Fibroblast of villous mesenchyme (primary cell): ENCODE data around the gene JUN. TPM values are rescaled to one million over a fixed set of nuclear protein-coding genes. Genes with fewer than 3 reads are reported as not detected.

Experiments used
- DNase-seq: peaks from one replicate; pipeline ENCODE4 v3.0.0-alpha.2; 2010; ENCODE audit warnings: low read depth
- H3K4me3 ChIP-seq: 2 replicates; pipeline ENCODE4 v1.5.1; 2011; ENCODE audit warnings: low read depth, mild to moderate bottlenecking, low read length
- total RNA-seq: library from RNA; depleted of rRNA; stranded (reverse); fragments of >200 nt; gene quantifications from 2 replicates; pipeline ENCODE4 v1.2.3, GENCODE V29; 2012
- TF ChIP-seq, protein P1 (sequence below): IDR thresholded peaks from 2 replicates; pipeline ENCODE4 v1.5.1; 2012; ENCODE audit warnings: low read depth, mild to moderate bottlenecking, low read length; ENCODE audit not compliant: insufficient read depth

Gene JUN
- total RNA-seq, 1 donor: 84.6 TPM

GRCh38 chr1:58823481-58824010 lies 39.7 kb upstream of the JUN start:
- H3K4me3 ChIP-seq: no peak overlapping the region
- peak; percentile 93 for DNase-seq
- TF ChIP-seq, protein P1, sequence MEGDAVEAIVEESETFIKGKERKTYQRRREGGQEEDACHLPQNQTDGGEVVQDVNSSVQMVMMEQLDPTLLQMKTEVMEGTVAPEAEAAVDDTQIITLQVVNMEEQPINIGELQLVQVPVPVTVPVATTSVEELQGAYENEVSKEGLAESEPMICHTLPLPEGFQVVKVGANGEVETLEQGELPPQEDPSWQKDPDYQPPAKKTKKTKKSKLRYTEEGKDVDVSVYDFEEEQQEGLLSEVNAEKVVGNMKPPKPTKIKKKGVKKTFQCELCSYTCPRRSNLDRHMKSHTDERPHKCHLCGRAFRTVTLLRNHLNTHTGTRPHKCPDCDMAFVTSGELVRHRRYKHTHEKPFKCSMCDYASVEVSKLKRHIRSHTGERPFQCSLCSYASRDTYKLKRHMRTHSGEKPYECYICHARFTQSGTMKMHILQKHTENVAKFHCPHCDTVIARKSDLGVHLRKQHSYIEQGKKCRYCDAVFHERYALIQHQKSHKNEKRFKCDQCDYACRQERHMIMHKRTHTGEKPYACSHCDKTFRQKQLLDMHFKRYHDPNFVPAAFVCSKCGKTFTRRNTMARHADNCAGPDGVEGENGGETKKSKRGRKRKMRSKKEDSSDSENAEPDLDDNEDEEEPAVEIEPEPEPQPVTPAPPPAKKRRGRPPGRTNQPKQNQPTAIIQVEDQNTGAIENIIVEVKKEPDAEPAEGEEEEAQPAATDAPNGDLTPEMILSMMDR: no peak

GRCh38 chr1:58821309-58821708 lies 37.5 kb upstream of the JUN start:
- no peak for DNase-seq
- TF ChIP-seq, protein P1: no peak
- H3K4me3 ChIP-seq: no peak overlapping the region

DNA sequence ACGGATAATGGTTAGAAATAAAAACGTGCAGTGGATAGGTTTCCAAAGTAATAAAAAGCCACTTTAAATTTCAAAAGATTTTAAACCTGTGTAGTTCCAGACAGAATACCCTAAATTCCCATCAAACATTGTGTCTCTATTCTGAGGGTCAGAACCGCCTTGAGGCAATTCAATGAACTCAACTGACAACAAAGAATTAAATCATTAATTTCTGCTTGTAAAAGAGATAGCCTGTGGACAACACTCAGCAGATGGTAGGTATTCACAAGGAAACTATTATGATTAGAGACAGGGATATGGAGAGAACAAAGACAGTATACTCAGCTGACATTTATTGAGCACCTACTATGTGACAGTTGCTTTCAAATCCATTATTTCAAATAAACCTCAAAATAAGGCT lies 35.1 kb upstream of the JUN start:
- TF ChIP-seq, protein P1: no peak
- DNase-seq: no peak
- H3K4me3 ChIP-seq: no peak overlapping the region

DNA sequence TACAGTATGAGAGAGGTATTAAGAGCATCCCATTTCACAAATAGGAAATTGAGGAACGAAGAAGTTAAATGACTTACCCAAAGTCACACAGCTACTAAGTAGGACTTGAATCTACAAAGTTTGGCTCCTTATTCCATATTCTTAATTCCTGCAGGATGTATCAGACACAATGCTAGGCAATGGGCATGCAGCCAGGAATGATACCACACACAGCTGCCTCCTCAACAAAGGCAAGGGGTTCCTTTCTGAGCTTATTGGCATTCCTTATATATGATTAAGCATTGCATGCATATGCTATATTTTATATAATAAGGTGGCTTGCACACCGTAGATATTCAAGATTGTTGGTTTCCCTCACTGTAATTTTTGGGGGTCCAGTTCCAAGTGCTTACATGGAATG lies 34.2 kb upstream of the JUN start:
- TF ChIP-seq, protein P1: no peak
- peak; percentile 63 for DNase-seq

DNA sequence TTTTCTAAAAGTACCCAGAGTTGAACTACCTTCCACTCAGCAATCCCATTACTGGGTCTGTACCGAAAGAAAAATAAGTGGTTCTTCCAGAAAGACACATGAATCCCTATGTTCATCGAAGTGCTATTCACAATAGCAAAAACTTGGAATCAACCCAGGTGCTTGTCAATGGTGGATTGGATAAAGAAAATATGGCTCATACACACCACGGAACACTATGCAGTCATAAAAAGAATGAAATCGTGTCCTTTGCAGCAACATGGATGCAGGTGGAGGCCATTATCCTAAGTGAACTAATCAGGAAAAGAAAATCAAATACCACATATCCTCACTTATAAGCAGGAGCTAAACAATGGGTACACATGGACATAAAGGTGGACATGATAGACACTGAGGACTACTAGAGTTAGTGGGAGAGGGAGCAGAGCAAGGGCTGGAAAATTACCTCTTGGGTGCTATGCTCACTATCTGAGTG lies 32.9 kb upstream of the JUN start:
- H3K4me3 ChIP-seq: peak overlapping the region; percentile 9
- TF ChIP-seq, protein P1: no peak
- DNase-seq: no peak

More for the DNA sequence above, 34.2 kb upstream of the JUN start:
- no peak overlapping the region for H3K4me3 ChIP-seq

DNA sequence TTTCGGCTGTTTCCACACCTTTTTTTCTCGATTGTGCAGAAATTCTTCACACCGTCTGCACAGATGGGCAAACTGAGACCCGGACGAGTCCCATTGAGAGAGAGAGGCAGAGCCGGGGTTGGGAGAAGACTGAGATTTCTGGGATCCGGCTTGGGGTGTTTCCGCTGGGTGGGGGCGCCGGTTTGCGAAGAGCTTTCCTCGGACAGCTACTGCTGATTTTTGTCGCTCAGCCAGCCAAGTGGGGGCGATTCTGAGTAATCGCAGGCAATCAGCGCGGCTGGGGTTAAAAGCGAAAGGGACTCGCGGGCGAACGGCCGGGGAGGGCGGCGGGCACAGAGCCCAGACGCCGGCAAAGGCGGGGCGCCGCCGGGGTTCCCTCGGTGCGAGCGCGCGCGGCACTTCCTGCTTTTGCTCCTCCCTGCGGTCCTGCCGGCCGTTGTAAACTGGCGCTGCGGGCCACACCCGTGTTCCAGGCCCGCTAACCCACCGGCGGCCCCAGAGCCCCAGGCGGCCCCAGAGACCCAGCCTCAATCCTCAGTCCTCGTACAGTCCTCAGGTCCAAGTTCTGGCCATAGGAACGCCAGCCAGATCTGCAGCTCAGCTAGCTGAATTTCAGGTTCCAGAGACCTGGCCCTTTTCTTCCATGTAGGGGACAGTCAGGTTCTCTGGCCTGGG lies 32.4 kb upstream of the JUN start:
- DNase-seq: peak; percentile 91
- H3K4me3 ChIP-seq: peak overlapping the region; percentile 69
- TF ChIP-seq, protein P1: no peak
